ENCODE measurements around the gene PRKG1.

The PRKG1 gene

DNA sequence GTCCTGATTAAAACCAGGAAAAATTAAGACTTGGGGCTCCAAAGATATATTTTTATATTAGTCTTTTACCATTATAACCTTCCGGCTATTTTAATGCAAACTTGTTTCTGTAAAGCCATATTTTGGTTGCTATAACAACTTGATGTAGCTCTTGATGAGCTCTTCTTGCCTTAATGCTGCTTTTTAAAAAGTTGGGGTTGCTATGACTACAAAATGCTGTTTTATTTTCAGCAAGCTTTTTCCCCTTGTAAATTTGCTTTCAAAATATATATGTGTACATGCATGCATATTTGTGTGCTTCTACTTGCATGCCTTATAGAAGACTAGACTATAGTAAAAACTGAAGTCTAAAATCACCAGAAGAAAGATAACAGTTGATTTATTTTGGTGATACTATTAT lies 525.4 kb downstream of the PRKG1 start:
- DNase-seq (ENCODE audit: low spot score): no peak

- no peak for DNase-seq (ENCODE audit: low spot score)
Measured at GRCh38 chr10:51602326-51602725, 528.0 kb downstream of the PRKG1 start.

DNA sequence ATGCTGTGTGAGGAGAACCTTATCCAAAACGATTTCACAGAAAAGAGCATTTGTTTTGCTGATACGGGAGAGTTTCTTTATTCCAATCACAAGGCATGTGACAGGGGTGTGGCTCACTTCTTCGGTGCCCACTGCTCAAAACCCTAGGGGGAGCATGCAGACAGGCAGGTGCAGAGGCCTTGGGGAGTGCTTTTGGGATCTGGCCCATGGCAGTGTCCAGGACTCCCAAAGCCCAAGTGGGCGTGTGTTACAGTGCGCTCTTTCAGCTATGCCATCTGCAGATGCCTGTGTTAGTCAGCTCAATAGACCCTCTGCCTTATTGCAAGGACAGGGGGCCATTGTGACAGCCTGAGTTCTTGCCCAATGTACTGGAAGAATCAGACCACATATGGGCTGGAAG lies 530.3 kb downstream of the PRKG1 start:
- DNase-seq (ENCODE audit: low spot score): no peak

DNA sequence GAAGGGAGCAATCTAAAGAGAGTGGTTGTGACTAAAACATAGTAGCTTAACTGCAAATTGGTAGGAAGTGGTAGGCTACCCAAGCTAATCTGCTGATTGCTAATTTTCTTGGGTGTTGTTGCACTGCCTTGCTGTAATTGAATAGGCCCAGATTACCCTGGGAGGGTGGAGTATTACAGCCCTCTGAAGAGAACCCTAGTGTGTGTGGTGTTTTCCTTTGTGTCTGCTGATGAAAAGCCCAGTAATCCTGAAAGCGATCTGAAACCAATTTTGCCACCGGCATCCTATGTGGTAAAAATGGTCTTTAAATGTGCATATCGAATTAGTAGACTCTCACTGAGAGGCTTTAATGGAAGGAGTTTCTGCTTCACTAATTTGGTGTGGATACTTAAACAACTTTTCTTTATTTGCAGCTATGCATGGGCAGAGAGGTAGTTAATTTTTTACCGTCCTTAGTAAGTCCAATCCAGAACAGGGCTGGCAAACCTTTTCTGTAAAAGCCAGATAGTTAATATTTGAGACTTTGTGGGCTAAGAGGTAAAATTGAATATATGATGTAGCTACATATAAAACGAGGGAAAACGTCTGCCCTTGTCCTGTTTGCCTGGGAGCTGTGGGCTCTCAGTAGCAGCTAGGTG lies 532.7 kb downstream of the PRKG1 start:
- no peak for DNase-seq (ENCODE audit: low spot score)

GRCh38 chr10:51607463-51607835 lies 533.2 kb downstream of the PRKG1 start:
- DNase-seq (ENCODE audit: low spot score): no peak

DNA sequence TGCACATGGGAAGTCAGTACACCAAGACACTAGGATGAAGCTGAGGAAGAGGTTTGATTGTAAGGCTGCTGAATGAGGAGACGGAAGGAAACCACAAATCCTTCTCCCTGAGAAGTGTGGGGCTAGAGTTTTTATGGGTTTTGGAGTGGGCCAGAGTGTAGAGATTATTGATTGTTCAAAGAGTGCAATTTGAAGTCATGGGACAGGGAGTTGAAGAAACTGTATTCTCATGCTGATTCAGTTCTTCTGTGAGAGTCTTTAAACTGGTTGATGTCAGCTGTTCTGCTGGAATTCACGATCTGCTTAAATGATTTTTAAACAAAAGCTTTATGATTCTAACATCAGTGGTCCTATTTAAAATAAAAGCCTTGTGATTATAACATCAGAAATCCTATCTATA lies 533.9 kb downstream of the PRKG1 start:
- no peak for DNase-seq (ENCODE audit: low spot score)

DNA sequence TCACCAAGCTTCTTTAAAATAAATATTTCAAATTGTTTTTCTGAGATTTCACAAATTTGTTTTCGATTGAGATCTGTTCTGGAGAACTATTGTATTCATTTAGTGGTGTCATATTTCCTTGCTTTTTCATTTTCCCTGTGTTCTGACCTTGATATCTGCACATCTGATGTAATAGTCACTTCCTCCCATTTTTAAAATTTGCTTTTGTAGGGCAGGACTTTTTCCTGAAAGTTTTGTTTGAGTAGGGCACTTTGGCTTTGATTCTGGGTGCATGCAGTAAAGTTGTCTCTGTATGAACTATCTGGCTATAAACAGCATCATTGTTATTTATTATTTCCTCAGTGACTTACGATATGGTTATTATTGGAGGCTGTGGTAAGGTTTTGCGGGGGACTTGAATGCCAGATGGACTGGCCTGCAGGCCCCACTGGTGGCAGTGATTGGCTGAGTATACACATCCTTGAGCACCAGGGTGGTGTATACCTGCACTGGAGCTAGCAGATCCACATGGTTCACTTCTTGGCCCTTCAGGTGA lies 541.5 kb downstream of the PRKG1 start:
- DNase-seq (ENCODE audit: low spot score): no peak

GRCh38 chr10:51617576-51618235 lies 543.4 kb downstream of the PRKG1 start:
- no peak for DNase-seq (ENCODE audit: low spot score)

- no peak for DNase-seq (ENCODE audit: low spot score)
Measured at GRCh38 chr10:51619365-51619764, 545.1 kb downstream of the PRKG1 start.

GRCh38 chr10:51620131-51620530 lies 545.8 kb downstream of the PRKG1 start:
- DNase-seq (ENCODE audit: low spot score): no peak

DNA sequence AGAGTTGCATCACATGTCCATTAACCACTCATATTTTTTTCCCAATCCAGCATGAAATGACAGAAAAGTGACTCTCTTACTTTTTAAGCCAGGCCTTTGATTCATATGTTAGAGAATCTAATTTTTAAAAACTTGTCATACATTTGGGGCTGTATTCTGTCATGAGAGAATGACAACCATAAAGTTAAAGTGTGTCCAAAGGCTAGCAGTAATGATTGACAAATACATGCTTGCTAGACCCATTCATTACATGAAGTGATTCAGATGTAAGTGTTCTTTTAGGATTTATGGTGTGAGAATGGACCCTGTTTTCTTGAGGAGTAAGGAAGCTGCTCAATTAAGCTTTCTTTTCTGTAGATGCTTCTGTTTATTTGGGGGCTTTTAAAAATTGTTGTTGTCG lies 549.7 kb downstream of the PRKG1 start:
- no peak for DNase-seq (ENCODE audit: low spot score)

DNA sequence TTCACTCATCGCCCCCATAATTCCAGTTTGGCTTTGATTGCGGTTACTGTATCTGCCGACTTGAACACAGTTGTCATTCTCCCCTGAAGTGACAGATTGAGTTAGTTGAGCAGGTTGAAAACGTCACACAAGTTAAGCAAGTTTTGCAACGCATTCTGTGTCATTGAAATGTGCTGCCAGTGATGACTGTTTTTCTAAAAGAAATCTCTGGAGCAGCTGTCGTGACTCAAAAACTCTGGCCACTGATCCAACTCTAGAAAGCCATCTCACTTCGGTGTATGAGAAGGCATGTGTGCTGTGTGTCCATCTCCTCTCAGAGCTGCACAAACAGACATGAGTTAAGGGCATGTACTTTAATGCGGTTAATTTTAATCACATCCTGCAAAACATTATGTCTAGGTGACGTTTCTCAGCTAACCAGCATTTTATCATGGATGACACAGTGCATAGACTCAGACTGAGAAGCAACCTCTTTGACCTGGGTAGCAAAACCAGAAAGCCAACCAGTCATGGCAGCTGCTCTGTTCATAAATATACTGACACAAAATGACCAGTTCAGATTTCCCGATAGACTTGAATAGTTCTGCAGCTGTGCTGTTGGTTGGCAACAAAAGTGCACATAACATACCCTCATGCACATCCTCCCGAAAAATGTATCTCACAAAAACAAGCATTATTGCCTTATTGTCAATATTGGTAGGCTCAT lies 555.8 kb downstream of the PRKG1 start:
- DNase-seq (ENCODE audit: low spot score): no peak

DNA sequence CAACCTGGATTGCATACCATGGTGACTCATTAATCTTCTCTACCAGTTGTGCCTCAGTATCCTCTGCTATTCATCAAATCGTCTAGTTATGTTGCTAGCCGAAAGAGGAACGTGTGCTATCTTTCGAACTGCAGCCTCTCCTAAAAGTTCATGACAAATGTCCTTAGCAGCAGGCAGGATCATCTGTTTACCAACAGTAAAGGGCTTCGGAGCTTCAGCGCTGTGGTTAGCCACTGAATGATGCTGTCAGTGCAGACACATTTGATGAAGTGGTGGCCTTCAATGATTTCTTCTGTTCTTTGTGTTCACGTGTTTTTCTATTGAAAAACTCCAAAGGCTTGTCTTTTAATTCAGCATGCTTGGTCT lies 556.3 kb downstream of the PRKG1 start:
- no peak for DNase-seq (ENCODE audit: low spot score)

GRCh38 chr10:51635436-51635835 lies 561.1 kb downstream of the PRKG1 start:
- DNase-seq (ENCODE audit: low spot score): no peak

DNA sequence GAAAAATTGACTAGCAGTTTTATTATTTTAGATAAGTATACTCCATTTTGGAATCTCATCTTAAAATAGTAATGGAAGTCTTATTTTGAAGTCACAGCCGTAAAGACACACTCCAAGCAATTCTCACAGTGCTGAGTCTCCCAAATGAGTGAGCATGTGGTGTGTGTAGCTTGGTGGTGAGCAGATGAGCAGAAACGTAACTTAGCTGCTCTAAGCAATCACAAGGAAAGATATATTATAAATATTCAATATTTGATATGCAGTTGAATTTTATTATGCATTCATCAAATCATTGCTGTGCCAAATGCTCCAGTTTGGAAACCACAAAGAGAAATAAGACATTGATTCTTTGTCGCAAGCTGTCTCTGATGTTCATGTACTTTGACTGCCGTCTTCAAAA lies 563.9 kb downstream of the PRKG1 start:
- DNase-seq (ENCODE audit: low spot score): no peak

- DNase-seq (ENCODE audit: low spot score): no peak
Measured at GRCh38 chr10:51638737-51639136, 564.5 kb downstream of the PRKG1 start.

- DNase-seq (ENCODE audit: low spot score): no peak
Measured at GRCh38 chr10:51640120-51640819, 566.0 kb downstream of the PRKG1 start.

- DNase-seq (ENCODE audit: low spot score): no peak
Measured at GRCh38 chr10:51642581-51642980, 568.3 kb downstream of the PRKG1 start.

- DNase-seq (ENCODE audit: low spot score): no peak
Measured at GRCh38 chr10:51643734-51644133, 569.4 kb downstream of the PRKG1 start.

- DNase-seq (ENCODE audit: low spot score): no peak
Measured at GRCh38 chr10:51649064-51649463, 574.8 kb downstream of the PRKG1 start.

DNA sequence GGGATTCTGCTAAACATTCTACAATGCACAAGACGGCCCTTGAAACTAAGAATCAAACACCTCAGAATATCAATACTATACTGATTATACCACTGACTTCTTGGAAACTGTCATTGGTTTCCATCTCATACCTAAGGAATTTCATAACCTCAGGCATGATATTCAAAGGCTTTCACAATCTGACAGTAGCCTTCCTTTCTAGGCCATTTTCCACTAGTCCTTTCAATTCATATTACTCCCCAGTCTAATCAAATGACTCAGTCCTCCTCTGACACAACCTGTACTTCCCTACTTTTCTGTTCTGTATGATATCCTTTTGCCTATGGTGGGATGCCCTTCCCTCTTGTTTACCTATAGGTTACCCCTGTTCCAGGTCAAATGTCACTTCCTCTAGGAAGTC lies 576.8 kb downstream of the PRKG1 start:
- no peak for DNase-seq (ENCODE audit: low spot score)

DNA sequence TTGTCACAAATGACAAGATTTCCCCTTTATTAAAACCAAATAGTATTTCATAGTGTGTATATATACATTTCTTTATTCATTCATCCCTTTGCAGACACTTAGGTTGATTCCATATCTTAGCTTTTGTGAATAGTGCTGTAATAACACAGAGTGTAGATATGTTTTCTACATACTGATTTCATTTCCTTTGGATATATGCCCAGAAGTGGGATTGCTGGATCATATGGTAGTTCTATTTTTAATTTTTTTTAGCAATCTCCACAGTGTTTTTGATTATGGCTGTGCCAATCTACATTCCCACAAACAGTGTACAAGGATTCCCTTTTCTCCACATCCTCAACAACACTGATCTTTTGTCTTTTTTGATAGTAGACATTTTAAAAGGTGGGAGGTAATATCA lies 578.7 kb downstream of the PRKG1 start:
- no peak for DNase-seq (ENCODE audit: low spot score)

DNA sequence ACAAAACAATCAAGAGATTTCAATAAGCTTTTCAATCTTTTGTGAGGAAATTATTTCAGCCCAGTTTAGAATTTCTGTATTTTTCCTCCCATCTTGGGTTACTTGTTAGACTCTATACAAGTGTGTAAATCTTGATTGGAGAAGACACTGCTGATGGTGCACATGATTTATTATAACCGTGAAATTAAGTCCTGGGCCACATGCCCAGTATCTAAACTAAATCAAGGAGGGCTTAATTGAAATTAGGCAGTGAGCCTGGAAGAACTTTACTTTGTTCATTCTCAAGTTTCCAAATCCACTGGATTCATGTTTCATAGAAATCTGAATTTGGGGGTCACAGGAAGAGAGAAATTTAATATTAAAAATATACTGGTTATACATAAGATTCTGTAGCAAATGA lies 580.6 kb downstream of the PRKG1 start:
- DNase-seq (ENCODE audit: low spot score): no peak

Measured in D341Med (cell line).